ENCODE measurements around the gene EPHB2.

DNA sequence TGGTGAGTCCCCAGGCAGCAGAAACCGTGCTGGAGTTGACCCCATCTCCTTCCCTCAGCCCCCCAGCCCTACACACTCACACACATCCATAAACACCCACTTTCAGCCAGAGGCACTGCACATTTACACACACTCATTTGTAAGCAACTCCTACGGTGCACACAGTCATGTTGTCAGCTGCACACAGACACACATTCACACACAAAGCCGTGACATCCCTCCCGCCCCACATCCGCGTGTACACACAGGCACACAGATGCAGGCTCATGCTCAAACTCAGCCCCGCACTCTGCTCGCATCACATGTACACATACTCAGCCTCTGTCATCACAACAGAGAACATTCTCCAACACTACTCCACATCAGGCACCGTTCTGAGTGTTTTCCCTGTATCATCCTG is 214.5 kb downstream of the EPHB2 start:
- TF ChIP-seq MAX (IDR thresholded peaks at IDR 0.05) (no peak), EP300 (IDR thresholded peaks at IDR 0.05; ENCODE audit: borderline replicate concordance) (no peak), RAD21 (IDR thresholded peaks at IDR 0.05; ENCODE audit: low read depth) (no peak), CREB1 (IDR thresholded peaks at IDR 0.05; ENCODE audit: low read depth) (no peak), TCF12 (IDR thresholded peaks at IDR 0.05; ENCODE audit: low read depth) (no peak), REST (IDR thresholded peaks at IDR 0.05; ENCODE audit: low read depth) (no peak), YY1 (IDR thresholded peaks at IDR 0.05; ENCODE audit: low read depth) (no peak), TAF1 (IDR thresholded peaks at IDR 0.05; ENCODE audit: low read depth) (no peak), CEBPB (IDR thresholded peaks at IDR 0.05) (no peak), ZBTB7A (IDR thresholded peaks at IDR 0.05; ENCODE audit: low read depth) (no peak), NFIC (IDR thresholded peaks at IDR 0.05) (no peak)

Data from Ishikawa (cell line).